Measurements from ENCODE around the gene RAB20. TPM values are rescaled to one million over a fixed set of nuclear protein-coding genes. Genes with fewer than 3 reads are reported as not detected.

Gene RAB20
- polyA plus RNA-seq, 10 donors: 1.5 to 3.3 (median 2.5) TPM

Other genes with a start within 250 kb of the RAB20 start
- 10 to 100 TPM; 24.3 to 30.1 (median 27.2) TPM for gene NAXD, start 53.8 kb upstream of the RAB20 start, polyA plus RNA-seq (ENCODE audit: insufficient read length in 10 of 10)
- 10 to 100 TPM; 35.8 to 61.4 (median 47.4) TPM for gene CARS2, start 144.4 kb upstream of the RAB20 start, polyA plus RNA-seq (ENCODE audit: insufficient read length in 10 of 10)
- 10 to 100 TPM in 8 of 10 donors, 1 to 10 TPM in 2; 8.9 to 18.3 (median 10.6) TPM for gene ING1, start 152.0 kb upstream of the RAB20 start, polyA plus RNA-seq (ENCODE audit: insufficient read length in 10 of 10)